Measurements from ENCODE around the gene UNC5B. TPM values are rescaled to one million over a fixed set of nuclear protein-coding genes. Genes with fewer than 3 reads are reported as not detected.
A peak's percentile ranks its signal among the peaks of the same experiment; 100 is the strongest.

UNC5B gene
- total and polyA plus RNA-seq, 7 experiments from 2014 or later: 0.08 TPM; not detected in 5

DNA sequence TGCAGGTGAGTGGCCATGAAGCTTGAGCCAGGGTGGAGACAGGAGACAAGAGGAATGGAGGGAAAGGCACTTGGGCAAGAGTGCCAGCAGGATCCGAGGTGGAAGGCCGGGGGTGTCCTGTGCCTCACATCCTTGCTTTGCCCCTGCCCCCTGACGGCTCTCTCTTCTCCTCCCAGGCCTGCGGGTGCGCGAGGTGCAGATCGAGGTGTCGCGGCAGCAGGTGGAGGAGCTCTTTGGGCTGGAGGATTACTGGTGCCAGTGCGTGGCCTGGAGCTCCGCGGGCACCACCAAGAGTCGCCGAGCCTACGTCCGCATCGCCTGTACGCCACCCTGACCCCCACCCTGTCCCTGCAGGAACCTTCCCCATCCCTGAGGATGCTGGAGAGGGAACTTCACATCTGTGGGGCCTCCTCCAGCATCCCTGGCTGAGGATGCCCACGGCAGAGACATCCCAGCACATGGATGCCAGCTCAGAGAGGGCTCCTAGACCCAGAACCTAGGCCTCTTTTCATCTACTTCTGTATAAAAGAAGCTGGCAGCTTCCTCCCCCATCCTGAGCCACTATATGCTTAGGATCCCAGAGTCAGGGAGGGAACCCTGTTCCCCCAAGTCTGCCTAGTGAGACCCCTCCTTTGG is 72.3 kb downstream of the UNC5B start:
- H3K9me3 Mint-ChIP-seq: no peaks in the 10 kb centered on the region
- H3K27me3 Mint-ChIP-seq: no peaks in the 10 kb centered on the region
- ChIA-PET POLR2A (no interaction called here), CTCF (no interaction called here)
- DNase-seq: no peak
- no peaks in the 10 kb centered on the region for H3K4me1 Mint-ChIP-seq
- no peaks in the 10 kb centered on the region for H3K4me1 ChIP-seq (ENCODE audit: control insufficient read depth in 2 of 2, insufficient read depth in 2 of 2, low read length in 2 of 2)
- H3K27me3 ChIP-seq (ENCODE audit: control insufficient read depth in 2 of 2, insufficient read depth in 2 of 2, low read length in 2 of 2): no peaks in the 10 kb centered on the region
- H3K27ac ChIP-seq (ENCODE audit: low read depth, low read length): no peak overlapping the region
- no peak overlapping the region for H3K27ac Mint-ChIP-seq
- no peak overlapping the region for H3K4me3 Mint-ChIP-seq
- no peaks in the 10 kb centered on the region for H3K36me3 ChIP-seq (ENCODE audit: control insufficient read depth in 2 of 3, insufficient read depth in 3 of 3, low read length in 3 of 3)
- H3K9me3 ChIP-seq (ENCODE audit: control insufficient read depth in 2 of 3, low read length in 3 of 3): no peaks in the 10 kb centered on the region
- intact Hi-C loops (cut with micrococcal nuclease): loop anchor here in 1 of 2 donors (10.0 kb wide), 1 partner anchor 380 kb away; no protein-coding TSS in a partner anchor
- ATAC-seq: no peak
- H3K36me3 Mint-ChIP-seq: no peaks in the 10 kb centered on the region
- no peak overlapping the region for H3K4me3 ChIP-seq (ENCODE audit: low read length)

DNA sequence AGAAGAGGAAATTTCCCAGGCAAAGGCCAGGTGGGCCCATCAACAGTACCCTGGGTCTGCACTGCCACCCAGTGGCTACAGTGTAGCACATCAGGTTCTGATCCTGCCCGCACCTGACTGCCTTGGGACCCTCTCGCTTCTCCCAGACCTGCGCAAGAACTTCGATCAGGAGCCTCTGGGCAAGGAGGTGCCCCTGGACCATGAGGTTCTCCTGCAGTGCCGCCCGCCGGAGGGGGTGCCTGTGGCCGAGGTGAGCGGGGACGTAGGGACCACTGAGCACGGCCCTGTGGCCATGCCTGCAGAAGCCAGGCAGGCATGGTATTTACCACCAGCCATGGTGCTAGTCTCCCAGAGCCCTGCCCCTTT is 72.8 kb downstream of the UNC5B start:
- Mint-ChIP-seq H3K9me3 (peaks cover 0 to 1% (median 0%) of the 10 kb centered on the region in 11 donors), H3K4me3 (no peak overlapping the region), H3K27me3 (no peaks in the 10 kb centered on the region), H3K4me1 (no peaks in the 10 kb centered on the region), H3K36me3 (no peaks in the 10 kb centered on the region), H3K27ac (no peak overlapping the region)
- ATAC-seq (peak; percentile 61), DNase-seq (peak in 3 of 9 donors; percentile 7 to 17 (median 7))
- H3K27ac ChIP-seq (ENCODE audit: low read depth, low read length): no peak overlapping the region
- no peaks in the 10 kb centered on the region for H3K9me3 ChIP-seq (ENCODE audit: control insufficient read depth in 2 of 3, low read length in 3 of 3)
- CTCF ChIA-PET: interaction anchor here (0.6 kb wide), 1 partner anchor 1317 kb away, joined by 3 read pairs; no protein-coding TSS in a partner anchor
- H3K27me3 ChIP-seq (ENCODE audit: control insufficient read depth in 2 of 2, insufficient read depth in 2 of 2, low read length in 2 of 2): no peaks in the 10 kb centered on the region
- H3K4me1 ChIP-seq (ENCODE audit: control insufficient read depth in 2 of 2, insufficient read depth in 2 of 2, low read length in 2 of 2): no peaks in the 10 kb centered on the region
- intact Hi-C loops (cut with micrococcal nuclease): loop anchor here in 1 of 2 donors (10.0 kb wide), 1 partner anchor 380 kb away; no protein-coding TSS in a partner anchor
- POLR2A ChIA-PET: no interaction called here
- no peaks in the 10 kb centered on the region for H3K36me3 ChIP-seq (ENCODE audit: control insufficient read depth in 2 of 3, insufficient read depth in 3 of 3, low read length in 3 of 3)
- H3K4me3 ChIP-seq (ENCODE audit: low read length): no peak overlapping the region

DNA sequence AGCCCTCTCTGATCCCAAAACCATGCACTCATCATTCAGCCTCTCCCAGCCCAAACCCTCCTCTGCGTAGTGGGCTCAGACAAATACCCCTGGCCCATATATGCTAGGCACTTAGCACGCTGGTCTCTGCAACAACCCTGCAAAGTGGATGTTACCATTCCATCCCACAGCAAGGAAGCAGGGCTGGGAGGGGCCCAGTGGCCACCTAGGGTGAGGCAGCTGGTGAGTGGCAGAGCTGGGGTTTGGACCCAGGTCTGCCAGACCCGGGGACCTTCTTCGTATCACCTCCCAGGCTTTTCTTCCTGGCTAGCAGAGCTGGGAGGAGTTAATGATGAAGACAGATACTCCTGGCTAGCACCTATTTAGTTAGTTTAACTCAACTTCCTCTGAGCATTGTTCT is 73.6 kb downstream of the UNC5B start:
- no peak overlapping the region for H3K4me3 Mint-ChIP-seq
- H3K36me3 Mint-ChIP-seq: no peaks in the 10 kb centered on the region
- H3K27ac Mint-ChIP-seq: no peak overlapping the region
- H3K4me1 Mint-ChIP-seq: no peaks in the 10 kb centered on the region
- Histone ChIP-seq H3K9me3 (ENCODE audit: control insufficient read depth in 2 of 3, low read length in 3 of 3) (no peaks in the 10 kb centered on the region), H3K4me1 (ENCODE audit: control insufficient read depth in 2 of 2, insufficient read depth in 2 of 2, low read length in 2 of 2) (no peaks in the 10 kb centered on the region), H3K27ac (ENCODE audit: low read depth, low read length) (no peak overlapping the region), H3K27me3 (ENCODE audit: control insufficient read depth in 2 of 2, insufficient read depth in 2 of 2, low read length in 2 of 2) (no peaks in the 10 kb centered on the region), H3K4me3 (ENCODE audit: low read length) (no peak overlapping the region), H3K36me3 (ENCODE audit: control insufficient read depth in 2 of 3, insufficient read depth in 3 of 3, low read length in 3 of 3) (no peaks in the 10 kb centered on the region)
- peaks cover 0 to 3% (median 0%) of the 10 kb centered on the region in 11 donors for H3K9me3 Mint-ChIP-seq
- ATAC-seq (no peak), DNase-seq (no peak)
- intact Hi-C loops (cut with micrococcal nuclease): loop anchor here in 1 of 2 donors (10.0 kb wide), 1 partner anchor 381 kb away; no protein-coding TSS in a partner anchor
- ChIA-PET POLR2A (no interaction called here), CTCF (interaction anchor here (0.6 to 0.7 kb wide), 2 partner anchors 906 to 1316 kb away, joined by 3 read pairs; no protein-coding TSS in a partner anchor)
- H3K27me3 Mint-ChIP-seq: no peaks in the 10 kb centered on the region

DNA sequence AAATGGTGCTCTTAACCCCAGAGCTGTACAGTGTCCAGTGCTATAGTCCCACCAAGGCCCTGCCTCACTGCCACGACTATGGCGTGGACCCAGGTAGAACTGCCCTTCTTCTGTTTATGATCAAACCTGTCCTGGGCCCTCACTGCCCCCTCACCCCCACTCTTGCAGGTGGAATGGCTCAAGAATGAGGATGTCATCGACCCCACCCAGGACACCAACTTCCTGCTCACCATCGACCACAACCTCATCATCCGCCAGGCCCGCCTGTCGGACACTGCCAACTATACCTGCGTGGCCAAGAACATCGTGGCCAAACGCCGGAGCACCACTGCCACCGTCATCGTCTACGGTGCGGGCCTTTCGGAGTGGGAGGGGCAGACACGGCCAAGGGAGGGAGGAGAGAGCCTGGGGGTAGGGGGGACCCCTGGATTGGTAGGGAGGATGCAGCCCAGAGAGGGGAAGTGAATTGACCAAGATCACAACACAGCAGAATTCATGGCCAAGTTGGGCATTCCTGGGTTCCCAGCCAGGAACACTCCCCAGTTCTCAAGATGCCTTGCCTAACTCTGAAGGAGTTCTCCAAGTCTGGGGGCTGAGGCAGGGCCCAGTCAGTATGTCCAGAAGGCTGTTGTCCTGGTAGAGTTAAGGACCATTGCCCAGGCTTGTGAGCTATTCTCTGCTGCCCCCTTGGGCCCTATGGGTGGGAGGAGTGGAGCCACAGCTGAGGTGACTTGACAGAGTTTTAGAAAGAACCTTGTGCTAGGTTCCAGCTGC is 74.3 kb downstream of the UNC5B start:
- Histone ChIP-seq H3K27me3 (ENCODE audit: control insufficient read depth in 2 of 2, insufficient read depth in 2 of 2, low read length in 2 of 2) (no peaks in the 10 kb centered on the region), H3K9me3 (ENCODE audit: control insufficient read depth in 2 of 3, low read length in 3 of 3) (no peaks in the 10 kb centered on the region), H3K4me1 (ENCODE audit: control insufficient read depth in 2 of 2, insufficient read depth in 2 of 2, low read length in 2 of 2) (no peaks in the 10 kb centered on the region), H3K36me3 (ENCODE audit: control insufficient read depth in 2 of 3, insufficient read depth in 3 of 3, low read length in 3 of 3) (no peaks in the 10 kb centered on the region), H3K27ac (ENCODE audit: low read depth, low read length) (no peak overlapping the region), H3K4me3 (ENCODE audit: low read length) (no peak overlapping the region)
- no peak overlapping the region for H3K27ac Mint-ChIP-seq
- no peaks in the 10 kb centered on the region for H3K36me3 Mint-ChIP-seq
- POLR2A ChIA-PET: no interaction called here
- no peak overlapping the region for H3K4me3 Mint-ChIP-seq
- ATAC-seq (no peak), DNase-seq (no peak)
- peaks cover 0 to 3% (median 0%) of the 10 kb centered on the region in 11 donors for H3K9me3 Mint-ChIP-seq
- CTCF ChIA-PET: no interaction called here
- intact Hi-C loops (cut with micrococcal nuclease): loop anchor here in 1 of 2 donors (10.0 kb wide), 1 partner anchor 382 kb away; no protein-coding TSS in a partner anchor
- H3K4me1 Mint-ChIP-seq: no peaks in the 10 kb centered on the region
- H3K27me3 Mint-ChIP-seq: no peaks in the 10 kb centered on the region

DNA sequence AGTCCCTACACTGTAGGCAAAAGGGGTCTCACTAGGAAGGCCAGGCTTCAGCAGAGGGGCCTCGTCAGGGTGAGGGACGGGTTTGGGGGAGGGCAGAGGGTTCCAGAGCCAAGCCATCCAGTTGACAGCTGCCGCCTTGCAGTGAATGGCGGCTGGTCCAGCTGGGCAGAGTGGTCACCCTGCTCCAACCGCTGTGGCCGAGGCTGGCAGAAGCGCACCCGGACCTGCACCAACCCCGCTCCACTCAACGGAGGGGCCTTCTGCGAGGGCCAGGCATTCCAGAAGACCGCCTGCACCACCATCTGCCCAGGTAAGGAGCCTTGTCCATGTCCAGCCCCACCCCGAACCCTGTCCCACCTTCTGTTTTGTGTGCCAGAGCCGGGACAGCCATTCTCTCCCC is 75.1 kb downstream of the UNC5B start:
- Histone ChIP-seq H3K9me3 (ENCODE audit: control insufficient read depth in 2 of 3, low read length in 3 of 3) (no peaks in the 10 kb centered on the region), H3K27ac (ENCODE audit: low read depth, low read length) (no peak overlapping the region), H3K4me1 (ENCODE audit: control insufficient read depth in 2 of 2, insufficient read depth in 2 of 2, low read length in 2 of 2) (no peaks in the 10 kb centered on the region), H3K36me3 (ENCODE audit: control insufficient read depth in 2 of 3, insufficient read depth in 3 of 3, low read length in 3 of 3) (no peaks in the 10 kb centered on the region), H3K27me3 (ENCODE audit: control insufficient read depth in 2 of 2, insufficient read depth in 2 of 2, low read length in 2 of 2) (no peaks in the 10 kb centered on the region), H3K4me3 (ENCODE audit: low read length) (no peak overlapping the region)
- Mint-ChIP-seq H3K9me3 (peaks cover 0 to 3% (median 0%) of the 10 kb centered on the region in 11 donors), H3K4me3 (no peak overlapping the region), H3K27me3 (no peaks in the 10 kb centered on the region), H3K4me1 (no peaks in the 10 kb centered on the region), H3K27ac (no peak overlapping the region), H3K36me3 (no peaks in the 10 kb centered on the region)
- DNase-seq (no peak), ATAC-seq (no peak)
- intact Hi-C loops (cut with micrococcal nuclease): loop anchor here in 1 of 2 donors (10.0 kb wide), 1 partner anchor 383 kb away; no protein-coding TSS in a partner anchor
- CTCF ChIA-PET: no interaction called here
- POLR2A ChIA-PET: no interaction called here

DNA sequence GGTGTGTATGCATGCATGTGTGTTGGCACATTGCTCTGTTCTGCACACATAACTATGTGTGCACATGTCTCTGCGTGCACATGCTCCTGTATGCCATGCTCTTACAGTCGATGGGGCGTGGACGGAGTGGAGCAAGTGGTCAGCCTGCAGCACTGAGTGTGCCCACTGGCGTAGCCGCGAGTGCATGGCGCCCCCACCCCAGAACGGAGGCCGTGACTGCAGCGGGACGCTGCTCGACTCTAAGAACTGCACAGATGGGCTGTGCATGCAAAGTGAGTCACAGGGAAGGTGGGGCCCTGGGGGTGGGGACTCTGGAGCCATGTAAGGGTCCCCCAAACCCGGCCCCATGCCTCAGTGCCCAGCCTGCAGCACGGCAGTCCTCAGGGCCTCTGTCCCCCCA is 76.1 kb downstream of the UNC5B start:
- H3K27ac Mint-ChIP-seq: no peak overlapping the region
- no peak overlapping the region for H3K4me3 ChIP-seq (ENCODE audit: low read length)
- H3K36me3 Mint-ChIP-seq: no peaks in the 10 kb centered on the region
- no peak overlapping the region for H3K27ac ChIP-seq (ENCODE audit: low read depth, low read length)
- no peaks in the 10 kb centered on the region for H3K4me1 ChIP-seq (ENCODE audit: control insufficient read depth in 2 of 2, insufficient read depth in 2 of 2, low read length in 2 of 2)
- POLR2A ChIA-PET: no interaction called here
- CTCF ChIA-PET: interaction anchor here (0.5 kb wide), 1 partner anchor 410 kb away, joined by 3 read pairs; no protein-coding TSS in a partner anchor
- H3K4me1 Mint-ChIP-seq: no peaks in the 10 kb centered on the region
- H3K27me3 Mint-ChIP-seq: peaks cover 0 to 4% (median 0%) of the 10 kb centered on the region in 5 donors
- H3K9me3 Mint-ChIP-seq: peaks cover 0 to 3% (median 0%) of the 10 kb centered on the region in 11 donors
- intact Hi-C loops (cut with micrococcal nuclease): loop anchor here in 1 of 2 donors (10.0 kb wide), 1 partner anchor 384 kb away; no protein-coding TSS in a partner anchor
- no peak for DNase-seq
- no peaks in the 10 kb centered on the region for H3K36me3 ChIP-seq (ENCODE audit: control insufficient read depth in 2 of 3, insufficient read depth in 3 of 3, low read length in 3 of 3)
- no peaks in the 10 kb centered on the region for H3K9me3 ChIP-seq (ENCODE audit: control insufficient read depth in 2 of 3, low read length in 3 of 3)
- no peaks in the 10 kb centered on the region for H3K27me3 ChIP-seq (ENCODE audit: control insufficient read depth in 2 of 2, insufficient read depth in 2 of 2, low read length in 2 of 2)
- no peak for ATAC-seq
- no peak overlapping the region for H3K4me3 Mint-ChIP-seq

Measured in naive thymus-derived CD4-positive, alpha-beta T cell (primary cell).